Hepatocyte (in vitro differentiated cells): Measurements from ENCODE around the gene MANSC4. TPM values are rescaled to one million over a fixed set of nuclear protein-coding genes. Genes with fewer than 3 reads are reported as not detected.
A peak's percentile ranks its signal among the peaks of the same experiment; 100 is the strongest.

Experiments
- DNase-seq: peaks from one replicate; pipeline ENCODE4 v3.0.0-alpha.2; 2016; ENCODE audit warnings: low spot score
- H2AFZ ChIP-seq: fragments of 200-600 bp; sonication (generic); 2 replicates; pipeline ENCODE4 v1.6.0; 2016; ENCODE audit warnings: antibody characterized with exemption, mild to moderate bottlenecking
- H3K27ac ChIP-seq: fragments of 200-600 bp; sonication (generic); 2 replicates; pipeline ENCODE4 v1.5.1; 2016; ENCODE audit warnings: mild to moderate bottlenecking
- H3K27me3 ChIP-seq: fragments of 200-600 bp; sonication (generic); 2 replicates; pipeline ENCODE4 v1.6.1; 2016
- H3K36me3 ChIP-seq: fragments of 200-600 bp; sonication (generic); replicated peaks from 2 replicates; pipeline ENCODE4 v1.5.1; 2016; ENCODE audit warnings: low read depth; ENCODE audit not compliant: insufficient read depth
- H3K4me1 ChIP-seq: fragments of 200-600 bp; sonication (generic); 2 replicates; pipeline ENCODE4 v1.5.1; 2016; ENCODE audit warnings: mild to moderate bottlenecking, moderate library complexity; ENCODE audit not compliant: insufficient read depth
- H3K4me2 ChIP-seq: fragments of 200-600 bp; sonication (generic); 2 replicates; pipeline ENCODE4 v1.6.0; 2016
- H3K4me3 ChIP-seq: fragments of 200-600 bp; sonication (generic); 2 replicates; pipeline ENCODE4 v1.5.1; 2016; ENCODE audit warnings: mild to moderate bottlenecking
- H3K79me2 ChIP-seq: fragments of 200-600 bp; sonication (generic); 2 replicates; pipeline ENCODE4 v1.6.0; 2017; ENCODE audit warnings: mild to moderate bottlenecking
- H3K9me2 ChIP-seq: fragments of 200-600 bp; sonication (generic); replicated peaks from 2 replicates; pipeline ENCODE4 v1.6.0; 2017; ENCODE audit warnings: mild to moderate bottlenecking; ENCODE audit not compliant: insufficient read depth
- H3K9me3 ChIP-seq: fragments of 200-600 bp; sonication (generic); 2 replicates; pipeline ENCODE4 v1.5.1; 2016; ENCODE audit warnings: low read depth, mild to moderate bottlenecking
- H4K20me1 ChIP-seq: fragments of 200-600 bp; sonication (generic); 2 replicates; pipeline ENCODE4 v1.6.0; 2016; ENCODE audit warnings: mild to moderate bottlenecking; ENCODE audit not compliant: insufficient read depth, poor library complexity, severe bottlenecking
- EZH2 ChIP-seq: fragments of 200-600 bp; sonication (generic); IDR thresholded peaks from 2 replicates; pipeline ENCODE4 v1.6.1; 2016; ENCODE audit warnings: antibody characterized with exemption, mild to moderate bottlenecking, borderline replicate concordance
- EZH2phosphoT487 ChIP-seq: fragments of 200-600 bp; sonication (generic); IDR thresholded peaks from one replicate; pipeline ENCODE4 v1.6.1; 2018; ENCODE audit warnings: antibody characterized with exemption, mild to moderate bottlenecking, low read depth, moderate library complexity; ENCODE audit not compliant: unreplicated experiment, severe bottlenecking
- WGBS: methylation state at CpG from one replicate; pipeline ENCODE4 v1.1.6; 2016; ENCODE audit warnings: low lambda C conversion rate; ENCODE audit errors: missing lambda C conversion rate; 5-methylcytosine and 5-hydroxymethylcytosine counted together
- polyA plus RNA-seq: library from polyadenylated mRNA; unstranded; fragments of >200 nt; fragmentation: Nextera tagmentation; extraction: Ambion mirVana; gene quantifications from 2 replicates; pipeline ENCODE4 v1.2.1, GENCODE V29; 2016
- total RNA-seq: library from RNA; depleted of rRNA; stranded (reverse); fragments of >200 nt; gene quantifications from 2 replicates; pipeline ENCODE4 v1.2.3, GENCODE V29; 2014
- TF ChIP-seq, protein P1 (sequence below): fragments of 200-600 bp; sonication (generic); IDR thresholded peaks from 2 replicates; pipeline ENCODE4 v1.5.1; 2016; ENCODE audit warnings: antibody characterized with exemption, mild to moderate bottlenecking; ENCODE audit not compliant: poor library complexity

MANSC4 gene
- total and polyA plus RNA-seq, 2 experiments from 2014 or later, result 0.63 TPM; not detected in 1

DNA sequence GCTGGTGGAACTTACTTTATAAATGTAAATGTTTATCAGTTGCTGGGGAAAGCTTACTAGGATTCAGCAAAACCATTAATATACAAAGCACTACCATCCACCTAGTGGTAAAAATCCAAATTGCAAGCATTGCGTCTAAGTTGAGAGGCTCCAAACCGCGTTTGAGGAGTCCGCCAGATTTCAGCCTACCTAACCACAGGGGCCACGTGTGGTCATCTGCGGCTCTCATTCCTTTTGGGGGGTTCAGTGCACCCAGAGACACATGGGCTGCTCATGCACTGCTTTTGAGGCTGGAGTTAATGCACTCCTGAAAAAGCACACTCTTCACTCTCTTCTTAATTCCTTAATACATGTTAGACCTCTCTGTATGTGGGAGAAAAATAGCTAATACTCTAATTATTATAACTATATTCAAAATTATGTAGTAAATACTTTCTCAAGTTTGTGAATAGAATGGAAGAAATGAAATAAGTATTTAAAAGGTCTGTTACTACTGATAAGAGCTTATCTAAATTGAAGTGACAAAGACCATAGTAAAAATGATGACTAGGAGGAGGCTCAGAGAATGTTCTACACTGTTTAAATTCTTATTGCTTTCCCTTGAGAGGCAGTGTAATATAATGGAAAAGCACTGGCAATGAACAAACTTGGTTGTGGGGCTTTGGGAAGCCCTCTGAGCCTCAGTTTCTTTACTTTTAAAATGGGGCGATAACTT is 41.4 kb upstream of the MANSC4 start:
- no peak overlapping the region for H3K27ac ChIP-seq
- DNase-seq, result peak; percentile 82

DNA sequence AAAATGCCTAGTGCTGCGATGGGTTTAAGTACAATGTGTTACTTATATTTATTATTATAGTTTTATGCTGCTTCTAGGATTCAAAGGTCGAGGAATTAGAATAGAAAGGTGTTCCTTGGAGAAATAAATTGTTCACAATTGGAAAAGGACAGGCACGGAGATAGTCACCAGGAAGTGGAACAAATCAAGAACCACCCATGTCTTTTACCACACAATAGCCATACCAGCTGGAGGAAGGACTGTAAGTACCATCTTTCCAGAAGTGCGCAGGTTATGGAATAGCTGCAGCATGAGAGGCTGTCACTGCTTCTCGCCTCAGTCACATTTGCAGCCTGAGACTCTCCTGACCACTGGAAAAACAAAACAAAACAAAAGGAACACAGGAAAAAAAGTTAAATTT is 40.5 kb upstream of the MANSC4 start:
- no peaks in the 10 kb centered on the region for H3K79me2 ChIP-seq
- no peaks in the 10 kb centered on the region for H3K36me3 ChIP-seq
- H3K9me3 ChIP-seq, result no peaks in the 10 kb centered on the region
- H3K4me3 ChIP-seq, result no peak overlapping the region
- DNase-seq, result no peak
- 90% methylated on average over 5 of the region's 5 CpGs for WGBS
- no peaks in the 10 kb centered on the region for H4K20me1 ChIP-seq
- no peaks in the 10 kb centered on the region for H3K27me3 ChIP-seq
- TF ChIP-seq, protein P1, sequence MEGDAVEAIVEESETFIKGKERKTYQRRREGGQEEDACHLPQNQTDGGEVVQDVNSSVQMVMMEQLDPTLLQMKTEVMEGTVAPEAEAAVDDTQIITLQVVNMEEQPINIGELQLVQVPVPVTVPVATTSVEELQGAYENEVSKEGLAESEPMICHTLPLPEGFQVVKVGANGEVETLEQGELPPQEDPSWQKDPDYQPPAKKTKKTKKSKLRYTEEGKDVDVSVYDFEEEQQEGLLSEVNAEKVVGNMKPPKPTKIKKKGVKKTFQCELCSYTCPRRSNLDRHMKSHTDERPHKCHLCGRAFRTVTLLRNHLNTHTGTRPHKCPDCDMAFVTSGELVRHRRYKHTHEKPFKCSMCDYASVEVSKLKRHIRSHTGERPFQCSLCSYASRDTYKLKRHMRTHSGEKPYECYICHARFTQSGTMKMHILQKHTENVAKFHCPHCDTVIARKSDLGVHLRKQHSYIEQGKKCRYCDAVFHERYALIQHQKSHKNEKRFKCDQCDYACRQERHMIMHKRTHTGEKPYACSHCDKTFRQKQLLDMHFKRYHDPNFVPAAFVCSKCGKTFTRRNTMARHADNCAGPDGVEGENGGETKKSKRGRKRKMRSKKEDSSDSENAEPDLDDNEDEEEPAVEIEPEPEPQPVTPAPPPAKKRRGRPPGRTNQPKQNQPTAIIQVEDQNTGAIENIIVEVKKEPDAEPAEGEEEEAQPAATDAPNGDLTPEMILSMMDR, result no peak
- TF ChIP-seq EZH2phosphoT487, result no peak
- TF ChIP-seq EZH2, result no peak
- H2AFZ ChIP-seq, result no peak overlapping the region
- H3K27ac ChIP-seq, result no peak overlapping the region
- no peak overlapping the region for H3K4me2 ChIP-seq
- H3K4me1 ChIP-seq, result no peaks in the 10 kb centered on the region
- no peaks in the 10 kb centered on the region for H3K9me2 ChIP-seq

More for the DNA sequence above, 41.4 kb upstream of the MANSC4 start:
- H3K4me2 ChIP-seq, result peak overlapping the region; percentile 49
- WGBS, result 26% methylated on average over 7 of the region's 7 CpGs
- no peaks in the 10 kb centered on the region for H3K9me3 ChIP-seq
- no peaks in the 10 kb centered on the region for H3K79me2 ChIP-seq
- no peak overlapping the region for H3K4me3 ChIP-seq
- H2AFZ ChIP-seq, result no peak overlapping the region
- H3K9me2 ChIP-seq, result no peaks in the 10 kb centered on the region
- TF ChIP-seq, protein P1, result peak; percentile 67
- TF ChIP-seq EZH2phosphoT487, result no peak
- H3K36me3 ChIP-seq, result no peaks in the 10 kb centered on the region
- no peaks in the 10 kb centered on the region for H3K27me3 ChIP-seq
- no peaks in the 10 kb centered on the region for H3K4me1 ChIP-seq
- H4K20me1 ChIP-seq, result no peaks in the 10 kb centered on the region

DNA sequence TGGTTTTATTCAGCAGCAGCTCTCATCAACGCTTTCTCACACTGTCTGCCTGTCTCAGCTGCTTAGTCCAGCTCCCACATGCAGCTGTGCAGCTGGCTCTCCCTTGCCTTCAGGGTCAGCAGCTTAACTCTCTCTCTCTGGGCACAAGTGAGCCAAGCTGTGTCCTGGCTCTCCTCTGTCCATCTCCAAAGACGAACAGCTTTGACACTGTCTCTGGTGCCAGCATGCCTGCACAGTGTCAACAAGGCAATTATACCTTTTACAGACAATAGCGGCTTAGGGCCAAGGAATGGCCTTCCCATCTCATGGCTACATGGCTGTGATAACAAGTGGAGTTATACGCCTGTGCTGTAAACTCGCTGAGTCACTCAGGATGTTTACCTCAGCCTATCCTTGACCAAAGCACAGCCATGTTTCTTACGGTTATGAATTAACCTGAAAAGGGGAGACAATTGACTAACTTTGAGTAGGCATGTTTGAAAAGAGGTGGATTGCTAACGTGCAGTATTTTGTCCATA is 38.4 kb upstream of the MANSC4 start:
- Histone ChIP-seq H3K4me1 (no peaks in the 10 kb centered on the region), H2AFZ (no peak overlapping the region), H3K4me2 (no peak overlapping the region), H3K27ac (no peak overlapping the region), H3K9me3 (no peaks in the 10 kb centered on the region), H3K9me2 (no peaks in the 10 kb centered on the region), H3K79me2 (no peaks in the 10 kb centered on the region), H4K20me1 (no peaks in the 10 kb centered on the region), H3K36me3 (no peaks in the 10 kb centered on the region), H3K4me3 (no peak overlapping the region), H3K27me3 (no peaks in the 10 kb centered on the region)
- WGBS, result 51% methylated on average over 7 of the region's 7 CpGs
- no peak for DNase-seq
- no peak for TF ChIP-seq EZH2
- TF ChIP-seq EZH2phosphoT487, result no peak
- TF ChIP-seq, protein P1, result no peak
